DND-41 (cell line): Measurements from ENCODE around the gene SMIM32.

Source experiments
- CTCF ChIP-seq: IDR thresholded peaks from 2 replicates; pipeline ENCODE4 v1.5.1; 2012; ENCODE audit warnings: borderline replicate concordance, low read length, moderate library complexity, mild to moderate bottlenecking; ENCODE audit not compliant: poor library complexity, severe bottlenecking; ENCODE audit errors: extremely low read depth
- EZH2 ChIP-seq: IDR thresholded peaks from 3 replicates; pipeline ENCODE4 v1.6.1; 2012; ENCODE audit warnings: borderline replicate concordance, low read depth, mild to moderate bottlenecking, moderate library complexity, low read length, inconsistent platforms; ENCODE audit not compliant: severe bottlenecking

GRCh38 chr5:136190091-136190720, 2.8 kb downstream of the SMIM32 start:
- TF ChIP-seq CTCF (no peak), EZH2 (no peak)
